Glutamatergic neuron (in vitro differentiated cells): Measurements from ENCODE around the gene MBP. TPM values are rescaled to one million over a fixed set of nuclear protein-coding genes. Genes with fewer than 3 reads are reported as not detected.
A peak's percentile ranks its signal among the peaks of the same experiment; 100 is the strongest.

Experiments
- DNase-seq: peaks from one replicate; pipeline ENCODE4 v3.0.0; 2022
- H3K27ac Mint-ChIP-seq: one replicate; pipeline ENCODE4 v1.8.0; 2020; ENCODE audit warnings: mild to moderate bottlenecking, mixed read lengths, inconsistent platforms; ENCODE audit not compliant: unreplicated experiment
- H3K27me3 Mint-ChIP-seq: one replicate; pipeline ENCODE4 v1.8.0; 2020; ENCODE audit warnings: mild to moderate bottlenecking, moderate library complexity, mixed read lengths, inconsistent platforms; ENCODE audit not compliant: unreplicated experiment
- H3K36me3 Mint-ChIP-seq: one replicate; pipeline ENCODE4 v1.8.0; 2020; ENCODE audit warnings: mild to moderate bottlenecking, mixed read lengths, inconsistent platforms; ENCODE audit not compliant: unreplicated experiment
- H3K4me1 Mint-ChIP-seq: one replicate; pipeline ENCODE4 v1.8.0; 2020; ENCODE audit warnings: mild to moderate bottlenecking, low read depth, mixed read lengths, inconsistent platforms; ENCODE audit not compliant: unreplicated experiment
- H3K4me3 Mint-ChIP-seq: one replicate; pipeline ENCODE4 v1.8.0; 2020; ENCODE audit warnings: mild to moderate bottlenecking, mixed read lengths, inconsistent platforms; ENCODE audit not compliant: unreplicated experiment
- H3K9me3 Mint-ChIP-seq: one replicate; pipeline ENCODE4 v1.8.0; 2020; ENCODE audit warnings: mild to moderate bottlenecking, moderate library complexity, mixed read lengths, inconsistent platforms; ENCODE audit not compliant: unreplicated experiment
- CTCF ChIP-seq: fragments of 200-600 bp; sonication (generic); IDR thresholded peaks from one replicate; pipeline ENCODE4 v1.5.0; 2021; ENCODE audit not compliant: partially characterized antibody, unreplicated experiment
- total RNA-seq: library from RNA; stranded (reverse); fragmentation: NEBNext Ultra II Directional; extraction: Animal tissue kit (Norgen Biotek cat#: 25700); gene quantifications from one replicate; pipeline ENCODE4 v1.2.1, GENCODE V29; 2021; ENCODE audit not compliant: unreplicated experiment

MBP gene
- total RNA-seq, 1 donor from 2014 or later = 82.6 TPM

GRCh38 chr18:76995896-76996295, 136.7 kb downstream of the MBP start:
- H3K9me3 Mint-ChIP-seq = peaks cover 12% of the 10 kb centered on the region
- H3K27me3 Mint-ChIP-seq = peaks cover 5% of the 10 kb centered on the region
- TF ChIP-seq CTCF = no peak
- peaks cover 6% of the 10 kb centered on the region for H3K36me3 Mint-ChIP-seq
- no peak for DNase-seq
- no peak overlapping the region for H3K4me3 Mint-ChIP-seq
- H3K4me1 Mint-ChIP-seq = peaks cover 52% of the 10 kb centered on the region
- H3K27ac Mint-ChIP-seq = no peak overlapping the region

- no peak overlapping the region for H3K27ac Mint-ChIP-seq
- H3K36me3 Mint-ChIP-seq = peaks cover 6% of the 10 kb centered on the region
- no peak for DNase-seq
- H3K27me3 Mint-ChIP-seq = peaks cover 10% of the 10 kb centered on the region
- no peak overlapping the region for H3K4me3 Mint-ChIP-seq
- H3K9me3 Mint-ChIP-seq = peaks cover 17% of the 10 kb centered on the region
- peaks cover 54% of the 10 kb centered on the region for H3K4me1 Mint-ChIP-seq
- no peak for TF ChIP-seq CTCF
Observed at GRCh38 chr18:76994086-76994654, 138.4 kb downstream of the MBP start.

- no peak for TF ChIP-seq CTCF
- peak overlapping the region; percentile 28 for H3K27ac Mint-ChIP-seq
- no peak for DNase-seq
- no peak overlapping the region for H3K4me3 Mint-ChIP-seq
- peaks cover 17% of the 10 kb centered on the region for H3K9me3 Mint-ChIP-seq
- peaks cover 10% of the 10 kb centered on the region for H3K27me3 Mint-ChIP-seq
- peaks cover 51% of the 10 kb centered on the region for H3K4me1 Mint-ChIP-seq
- H3K36me3 Mint-ChIP-seq = peaks cover 6% of the 10 kb centered on the region
Observed at GRCh38 chr18:76993573-76993972, 139.0 kb downstream of the MBP start.

- Mint-ChIP-seq H3K9me3 (peaks cover 19% of the 10 kb centered on the region), H3K27me3 (peaks cover 10% of the 10 kb centered on the region), H3K4me3 (no peak overlapping the region), H3K4me1 (peaks cover 49% of the 10 kb centered on the region), H3K27ac (peak overlapping the region; percentile 52), H3K36me3 (peaks cover 3% of the 10 kb centered on the region)
- DNase-seq = no peak
- no peak for TF ChIP-seq CTCF
Observed at GRCh38 chr18:76993085-76993382, 139.5 kb downstream of the MBP start.

- no peak for DNase-seq
- peaks cover 50% of the 10 kb centered on the region for H3K4me1 Mint-ChIP-seq
- H3K27me3 Mint-ChIP-seq = peaks cover 10% of the 10 kb centered on the region
- H3K27ac Mint-ChIP-seq = peak overlapping the region; percentile 86
- no peak for TF ChIP-seq CTCF
- no peaks in the 10 kb centered on the region for H3K36me3 Mint-ChIP-seq
- peaks cover 18% of the 10 kb centered on the region for H3K9me3 Mint-ChIP-seq
- H3K4me3 Mint-ChIP-seq = peak overlapping the region; percentile 30
Observed at GRCh38 chr18:76992226-76993084, 140.1 kb downstream of the MBP start.
